ENCODE results near the gene GPC3.
"Not testable (repeated sequence)": the region's sequence is repeated elsewhere in the genome, so short reads cannot be mapped to it uniquely, and the experiment has no call there.

Gene GPC3

GRCh38 chrX:133985164-133985966 is at the start of gene GPC3:
Gene GPC3, minus strand, starts transcription at chrX:133985594.
- peak; percentile 76 for DNase-seq (ENCODE audit: low spot score)

DNA sequence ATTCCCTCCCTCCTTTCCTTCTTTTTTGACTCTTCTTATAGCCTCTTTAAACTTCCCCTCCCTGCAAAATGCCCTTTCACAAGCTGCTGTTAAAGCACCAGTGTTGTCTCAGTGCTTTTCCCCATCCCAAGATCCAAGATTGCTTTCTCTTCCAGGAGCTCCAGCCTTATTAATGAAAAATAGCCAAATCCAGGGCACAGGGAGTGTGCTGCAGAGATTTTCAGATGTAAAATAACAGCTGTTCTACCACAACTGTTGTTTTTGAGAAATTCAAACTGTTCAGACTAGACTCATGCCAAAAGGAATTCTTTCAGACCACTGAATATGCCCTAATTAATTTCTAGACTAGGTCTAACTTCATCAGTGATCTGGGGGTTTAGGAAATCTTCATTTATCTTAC is 47.0 kb upstream of the GPC3 start:
- no peak for DNase-seq (ENCODE audit: low spot score)

DNA sequence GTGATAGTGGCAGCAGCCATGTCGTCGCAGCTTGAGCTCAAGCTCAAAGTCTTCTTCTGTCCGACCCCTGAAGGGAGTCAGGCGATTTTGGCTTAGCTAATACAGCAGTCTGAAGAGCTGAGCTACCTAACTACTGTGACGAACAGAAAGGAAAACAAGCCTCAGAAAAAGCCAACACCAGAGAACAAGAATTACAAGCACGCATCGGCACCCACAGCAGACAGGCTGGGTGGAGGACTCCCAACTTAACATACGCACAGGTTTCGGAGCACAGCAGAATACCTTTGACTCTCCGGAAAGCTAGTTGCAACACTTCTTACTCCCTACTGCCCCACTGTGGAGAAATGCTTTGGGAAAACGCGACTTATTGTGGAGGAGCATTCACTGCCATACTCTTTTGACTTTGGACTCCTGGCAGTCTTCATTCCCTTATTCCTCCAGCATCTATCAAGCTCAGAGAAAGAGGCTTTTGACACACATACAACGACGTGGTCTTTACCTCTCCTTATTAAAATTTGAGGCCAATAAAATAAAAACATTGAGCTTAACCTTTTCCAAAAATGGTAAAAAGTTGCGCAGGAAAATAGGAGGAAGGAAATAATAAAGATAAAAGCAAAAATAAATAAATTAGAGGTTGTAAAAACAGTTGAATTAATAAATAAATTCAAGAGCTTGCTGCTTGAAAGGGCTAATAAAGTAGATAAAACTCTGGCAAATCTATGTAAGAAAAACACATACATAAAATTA is 41.3 kb upstream of the GPC3 start:
- peak; percentile 36 for DNase-seq (ENCODE audit: low spot score)

GRCh38 chrX:134025986-134026545 is 40.7 kb upstream of the GPC3 start:
- no peak for DNase-seq (ENCODE audit: low spot score)

DNA sequence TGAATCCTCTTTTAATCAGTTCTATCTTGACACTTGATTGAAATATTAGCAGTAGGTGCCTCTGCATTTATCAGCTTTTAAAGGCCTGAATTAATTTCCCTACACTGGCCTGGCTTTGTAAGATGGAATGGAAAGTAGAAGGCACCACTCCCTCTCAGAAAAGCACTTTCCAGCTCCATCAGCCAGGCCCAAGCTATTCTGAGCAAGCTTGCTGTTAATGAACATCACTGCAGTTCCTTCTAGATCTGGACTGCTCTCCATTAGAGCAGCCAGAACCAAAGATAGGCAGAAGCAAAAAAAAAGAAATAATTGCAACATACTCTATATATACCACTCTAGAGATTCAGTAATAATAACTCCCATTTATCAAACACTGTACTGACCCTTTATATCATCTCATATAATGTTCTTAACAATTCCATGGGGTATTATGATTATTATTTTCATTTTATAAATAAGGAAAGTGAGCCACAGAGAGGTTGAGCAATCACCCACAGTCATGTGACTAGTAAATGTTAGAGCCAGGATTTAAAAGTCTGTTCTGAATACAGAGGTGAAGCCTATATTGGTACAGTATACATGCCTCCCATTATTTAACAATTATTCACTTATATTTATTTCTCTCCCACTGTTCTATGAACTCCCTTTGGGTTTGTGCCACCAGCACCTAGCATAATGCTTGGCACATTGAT is 39.4 kb upstream of the GPC3 start:
- no peak for DNase-seq (ENCODE audit: low spot score)

DNA sequence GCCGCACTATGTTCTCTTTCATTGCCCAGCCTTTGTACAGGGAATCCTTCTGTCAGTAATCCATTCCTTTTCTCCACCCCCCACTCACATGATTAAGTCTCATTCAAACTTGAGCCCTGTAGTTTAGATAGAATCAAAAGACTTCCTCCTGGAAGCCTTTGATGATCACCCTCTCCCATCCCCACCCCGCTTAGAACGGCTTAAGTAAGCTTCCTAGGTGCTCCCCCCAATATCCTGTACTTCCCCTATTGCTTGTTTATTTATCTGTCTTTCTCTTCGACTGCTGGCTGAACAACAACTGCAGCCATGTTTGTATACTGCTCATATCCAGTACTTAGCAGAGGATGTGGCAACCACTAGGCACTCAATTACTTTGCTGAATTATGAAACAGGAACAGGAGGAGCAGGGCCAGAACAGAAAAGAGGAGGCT is 38.5 kb upstream of the GPC3 start:
- no peak for DNase-seq (ENCODE audit: low spot score)

- DNase-seq (ENCODE audit: low spot score), result no peak
Observed at GRCh38 chrX:134020910-134021309, 35.5 kb upstream of the GPC3 start.

- DNase-seq (ENCODE audit: low spot score), result no peak
Observed at GRCh38 chrX:134019567-134020206, 34.3 kb upstream of the GPC3 start.

DNA sequence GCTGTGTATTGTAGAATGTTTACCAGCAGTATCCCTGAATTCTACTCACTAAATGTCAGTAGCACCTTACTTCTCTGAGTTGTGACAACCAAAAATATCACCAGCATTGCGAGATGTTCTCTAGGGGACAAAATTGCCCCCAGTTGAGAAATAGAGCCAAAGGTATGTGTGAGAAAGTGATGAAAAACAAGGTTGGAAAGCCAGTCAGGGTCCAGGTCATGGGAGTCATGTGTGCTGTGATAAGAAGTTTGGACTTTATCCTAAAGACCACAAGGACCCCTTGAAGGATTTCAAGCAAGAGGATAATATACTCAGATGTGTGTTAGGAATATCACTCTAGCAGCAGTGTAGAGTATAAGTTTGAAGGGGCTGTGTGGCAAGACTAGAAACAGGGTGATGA is 30.9 kb upstream of the GPC3 start:
- not testable (repeated sequence) for DNase-seq (ENCODE audit: low spot score)

GRCh38 chrX:134015510-134015909 is 30.1 kb upstream of the GPC3 start:
- DNase-seq (ENCODE audit: low spot score), result not testable (repeated sequence)

GRCh38 chrX:134013524-134013923 is 28.1 kb upstream of the GPC3 start:
- DNase-seq (ENCODE audit: low spot score), result no peak

DNA sequence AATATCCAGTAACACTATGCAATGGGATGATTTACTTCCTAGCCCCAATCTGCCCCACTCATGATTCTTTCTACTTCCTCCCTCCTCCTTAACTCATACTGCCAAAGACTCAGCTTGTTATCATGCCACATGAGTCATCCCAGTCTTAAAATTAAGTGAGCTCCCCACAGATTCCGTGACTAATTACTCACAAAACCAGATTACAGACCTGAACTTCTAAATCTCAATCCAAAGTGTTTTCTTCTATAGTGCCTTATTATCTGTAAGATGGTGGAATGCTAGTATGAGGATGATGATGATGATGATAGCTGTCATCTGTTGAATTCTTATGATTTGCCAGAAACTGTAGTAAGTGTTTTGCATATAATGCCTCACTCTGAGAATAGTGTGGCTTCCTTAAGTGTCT is 27.7 kb upstream of the GPC3 start:
- DNase-seq (ENCODE audit: low spot score), result no peak

GRCh38 chrX:134010690-134011089 is 25.3 kb upstream of the GPC3 start:
- no peak for DNase-seq (ENCODE audit: low spot score)

- DNase-seq (ENCODE audit: low spot score), result no peak
Observed at GRCh38 chrX:134007716-134008115, 22.3 kb upstream of the GPC3 start.

- no peak for DNase-seq (ENCODE audit: low spot score)
Observed at GRCh38 chrX:134006484-134007161, 21.2 kb upstream of the GPC3 start.

- no peak for DNase-seq (ENCODE audit: low spot score)
Observed at GRCh38 chrX:134004084-134004483, 18.7 kb upstream of the GPC3 start.

GRCh38 chrX:134002921-134003615 is 17.7 kb upstream of the GPC3 start:
- DNase-seq (ENCODE audit: low spot score), result no peak

DNA sequence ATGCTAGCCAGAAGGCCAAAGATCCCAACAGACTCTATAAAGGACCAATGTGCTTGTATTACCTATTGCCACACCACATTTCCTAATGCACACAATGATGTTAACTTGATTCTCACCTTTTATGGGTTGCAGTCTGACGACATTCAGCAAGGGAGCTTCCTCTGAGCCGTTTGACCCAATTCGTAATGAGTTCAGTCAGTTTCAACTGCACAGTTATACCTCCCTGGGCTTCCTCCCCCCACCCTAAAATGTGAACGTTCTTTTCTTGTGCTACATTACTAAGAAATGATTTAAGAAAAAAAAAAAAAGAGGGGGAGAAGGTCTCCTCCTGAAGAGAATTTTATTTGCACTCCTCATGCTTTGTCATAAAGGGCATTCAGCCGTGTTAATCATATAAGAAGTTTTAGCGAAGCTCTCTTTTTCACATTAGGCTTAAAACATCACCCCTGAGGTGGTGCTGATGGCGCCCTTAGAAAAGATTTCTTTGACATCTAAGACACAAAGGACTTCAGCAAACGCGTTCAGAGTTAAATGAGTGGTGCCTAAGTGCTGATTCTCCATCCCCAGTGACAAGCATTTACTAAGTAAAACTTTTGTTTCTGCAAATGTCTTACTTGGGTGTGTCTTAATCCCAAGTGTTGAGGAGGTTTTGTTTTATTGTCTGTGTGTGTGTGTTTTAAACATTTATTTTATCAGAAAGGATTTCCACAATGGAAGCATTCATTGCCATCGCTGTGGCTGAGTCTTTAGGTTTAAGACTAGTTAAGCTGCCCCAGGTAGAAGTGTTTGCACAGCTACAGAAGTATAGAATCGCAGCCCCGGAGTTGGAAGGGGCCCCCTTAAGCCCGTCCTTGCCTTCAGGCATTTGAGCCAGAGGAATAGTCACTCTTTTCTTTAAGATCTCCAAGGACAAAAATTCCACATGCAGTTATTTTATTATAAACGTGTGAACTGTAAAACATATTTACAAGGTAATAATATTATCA is 15.2 kb upstream of the GPC3 start:
- DNase-seq (ENCODE audit: low spot score), result no peak

- no peak for DNase-seq (ENCODE audit: low spot score)
Observed at GRCh38 chrX:133999031-133999705, 13.8 kb upstream of the GPC3 start.
